Erythroblast (primary cell): Measurements from ENCODE around the gene CYP11A1.
A peak's percentile ranks its signal among the peaks of the same experiment; 100 is the strongest.

Experiments used
- DNase-seq, 2 experiments: peaks; one replicate each; lab custom pipeline; 2025; lab: John Stamatoyannopoulos, UW
- GATA1 ChIP-seq: IDR thresholded peaks from 2 replicates; pipeline ENCODE4 v1.6.1; 2011; ENCODE audit warnings: low read depth, mild to moderate bottlenecking, control low read depth, low read length, moderate library complexity
- POLR2A ChIP-seq: IDR thresholded peaks from 2 replicates; pipeline ENCODE4 v1.6.1; 2011; ENCODE audit warnings: mild to moderate bottlenecking, low read length

CYP11A1 gene

DNA sequence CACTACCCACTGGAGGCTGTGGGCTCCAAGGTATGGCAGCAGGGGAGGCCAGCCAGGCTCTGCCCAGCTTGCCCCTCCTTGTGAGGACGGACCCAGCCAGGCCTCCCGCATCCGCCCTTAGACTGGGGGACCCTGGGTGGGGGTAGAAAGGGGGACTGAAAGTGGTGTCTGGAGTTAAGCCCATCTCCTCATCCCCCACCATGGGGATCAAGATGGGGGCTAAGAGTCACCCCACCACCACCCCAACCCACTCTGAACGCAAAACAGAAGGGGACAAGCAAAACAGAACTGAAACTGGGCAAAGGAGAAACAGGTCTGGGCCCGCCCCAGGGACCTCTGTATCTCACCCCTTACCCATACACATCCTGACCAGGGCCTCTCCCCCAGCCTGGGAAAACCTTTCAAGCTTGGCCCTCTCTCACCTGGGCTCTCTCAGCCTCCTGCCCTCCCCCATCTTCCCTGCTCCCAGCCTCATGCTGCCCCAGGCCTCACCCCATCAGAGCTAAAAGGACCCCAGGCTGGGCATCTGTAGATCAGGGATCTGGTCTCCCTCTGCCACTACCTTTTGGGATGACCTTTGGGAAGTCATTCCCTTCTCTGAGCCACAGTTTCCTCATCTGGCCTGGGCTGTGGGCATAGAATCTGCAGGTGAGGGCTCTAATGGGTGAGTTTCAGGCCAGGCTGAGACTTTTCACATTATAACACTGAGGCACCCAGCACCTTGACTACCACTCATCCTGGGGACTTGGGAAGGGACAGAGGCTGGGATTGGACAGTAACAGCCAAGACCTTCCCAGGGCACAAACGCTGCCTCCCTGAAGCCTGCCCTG, 30.0 kb upstream of the CYP11A1 start:
- no peak for DNase-seq
- TF ChIP-seq POLR2A (no peak), GATA1 (no peak)

DNA sequence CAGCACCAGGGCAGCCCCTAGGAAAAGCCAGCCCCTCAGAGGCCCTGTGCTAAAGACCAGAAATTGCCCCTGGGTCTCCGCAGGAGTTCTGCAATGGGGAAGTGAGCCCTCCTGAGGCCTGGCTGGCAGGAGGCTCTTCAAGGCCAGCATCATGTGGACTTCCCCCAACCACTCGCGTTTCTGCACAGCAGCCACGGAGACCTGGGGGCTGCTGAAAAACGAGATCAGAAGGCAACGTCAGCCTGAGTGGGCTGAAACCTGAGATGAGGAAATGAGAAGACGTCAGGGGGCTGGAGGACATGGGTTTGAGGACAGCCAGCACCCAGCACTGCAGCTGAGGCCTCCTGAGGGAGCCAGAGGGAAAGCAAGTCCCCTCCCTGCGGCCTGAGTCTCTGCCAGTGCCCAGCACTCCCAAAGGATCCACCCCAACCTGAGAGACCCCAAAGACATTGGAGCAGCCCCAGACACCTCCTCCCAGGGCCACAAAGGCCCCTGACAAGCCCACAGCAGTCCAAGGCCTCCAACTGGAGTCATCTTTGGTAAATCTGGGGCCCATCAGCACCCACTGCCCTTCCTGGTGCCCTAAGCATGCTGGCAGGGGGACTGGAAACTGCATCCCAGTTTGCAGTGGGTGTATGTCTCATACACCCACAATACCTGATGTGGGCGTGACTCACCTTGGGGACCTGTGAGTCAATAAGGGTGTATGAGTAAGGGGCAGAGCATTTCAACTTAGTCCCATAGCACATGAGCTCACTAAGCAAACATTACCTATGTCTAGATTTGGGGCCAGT, 29.2 kb upstream of the CYP11A1 start:
- TF ChIP-seq POLR2A (no peak), GATA1 (no peak)
- DNase-seq: no peak

DNA sequence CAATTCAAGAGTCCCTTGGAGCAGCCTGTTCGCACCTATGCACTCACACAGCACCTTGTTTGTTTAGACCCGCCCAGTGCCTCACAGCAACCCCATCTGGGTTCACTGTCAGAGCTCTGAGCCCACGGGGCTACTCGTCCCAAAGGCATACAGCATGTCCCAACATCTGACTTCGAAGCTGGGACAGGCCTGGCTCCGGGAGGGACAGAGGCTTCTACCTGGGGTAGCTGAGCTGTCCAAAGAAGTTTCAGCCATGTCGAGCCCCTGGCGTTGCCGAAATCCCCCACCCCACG, 28.6 kb upstream of the CYP11A1 start:
- TF ChIP-seq POLR2A (no peak), GATA1 (no peak)
- no peak for DNase-seq

DNA sequence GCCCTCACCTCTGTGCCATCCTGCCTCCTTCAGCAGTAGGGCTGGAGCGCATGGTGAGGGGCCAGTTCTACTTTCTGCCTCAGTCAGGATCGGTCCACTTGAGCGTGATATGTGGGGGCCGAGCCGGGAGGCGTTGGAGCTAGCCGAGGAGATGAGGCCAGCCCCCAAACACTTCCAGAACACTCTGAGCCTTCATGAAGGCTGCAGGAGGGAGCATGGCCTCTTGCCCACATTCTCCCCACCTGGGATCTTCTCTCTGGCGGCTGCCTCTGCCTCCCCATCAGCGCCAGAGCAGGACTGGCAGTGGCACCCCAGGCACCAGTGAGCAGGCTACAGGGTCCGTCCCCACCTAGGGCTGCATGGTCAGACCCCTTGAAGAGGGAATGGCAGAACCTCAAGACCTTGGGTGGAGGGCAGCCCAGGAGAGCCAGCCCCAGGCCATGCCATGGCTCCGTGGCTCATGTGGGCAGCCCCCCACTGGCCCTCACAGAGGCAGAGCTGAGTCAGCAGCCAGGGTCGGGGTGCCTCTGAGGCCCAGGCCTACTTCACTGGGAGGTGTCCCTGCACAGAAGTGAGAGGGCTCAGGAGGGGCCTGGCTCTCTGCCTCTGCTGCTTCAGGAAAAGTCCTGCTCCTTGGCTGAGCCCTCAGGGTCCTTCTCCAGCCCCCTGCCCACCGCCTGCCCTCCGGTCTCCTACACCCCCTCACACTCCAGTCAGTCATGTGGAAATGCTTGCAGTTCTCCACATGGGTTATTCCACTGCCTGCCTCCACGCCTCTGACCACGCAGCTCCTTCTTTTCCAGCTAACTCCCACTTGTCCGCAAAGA, 28.1 kb upstream of the CYP11A1 start:
- peak in 1 of 2 experiments; percentile 29 for DNase-seq
- TF ChIP-seq GATA1 (no peak), POLR2A (no peak)

DNA sequence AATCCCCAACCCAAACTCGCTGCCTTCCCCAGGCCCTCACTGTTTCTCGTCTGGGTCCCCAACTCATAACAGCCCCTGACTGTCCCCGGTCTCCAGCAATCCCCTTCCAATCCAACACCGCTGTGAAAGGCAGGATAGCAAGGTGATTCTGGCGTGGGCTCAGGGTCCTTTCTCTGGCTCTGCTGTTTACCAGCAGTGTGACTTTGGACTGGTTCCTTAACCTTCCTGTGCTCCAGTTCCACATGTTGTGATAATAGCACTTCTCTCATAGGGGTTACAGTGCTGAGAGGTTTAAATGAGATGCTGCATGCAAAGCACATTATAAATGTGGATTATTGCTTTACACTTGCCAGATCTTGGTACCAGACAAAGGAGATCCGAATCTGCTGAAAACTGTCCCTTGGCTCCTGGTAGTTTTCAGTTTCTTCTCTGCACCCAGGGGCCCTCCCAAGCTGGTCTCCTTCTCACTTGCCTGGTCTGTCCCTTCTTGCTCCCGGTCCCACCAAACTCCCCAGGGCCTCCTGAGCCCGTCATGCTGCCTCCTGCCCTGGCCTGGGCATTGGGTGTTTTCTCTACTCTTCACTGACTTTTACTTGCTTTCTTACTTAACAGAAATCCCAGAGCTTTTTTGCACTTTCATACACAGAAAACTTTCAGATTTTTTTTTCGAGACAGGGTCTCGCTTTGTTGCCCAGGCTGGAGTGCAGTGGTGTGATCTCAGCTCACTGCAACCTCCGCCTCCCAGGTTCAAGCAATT, 26.8 kb upstream of the CYP11A1 start:
- DNase-seq: no peak
- TF ChIP-seq POLR2A: no peak
- TF ChIP-seq GATA1: no peak

DNA sequence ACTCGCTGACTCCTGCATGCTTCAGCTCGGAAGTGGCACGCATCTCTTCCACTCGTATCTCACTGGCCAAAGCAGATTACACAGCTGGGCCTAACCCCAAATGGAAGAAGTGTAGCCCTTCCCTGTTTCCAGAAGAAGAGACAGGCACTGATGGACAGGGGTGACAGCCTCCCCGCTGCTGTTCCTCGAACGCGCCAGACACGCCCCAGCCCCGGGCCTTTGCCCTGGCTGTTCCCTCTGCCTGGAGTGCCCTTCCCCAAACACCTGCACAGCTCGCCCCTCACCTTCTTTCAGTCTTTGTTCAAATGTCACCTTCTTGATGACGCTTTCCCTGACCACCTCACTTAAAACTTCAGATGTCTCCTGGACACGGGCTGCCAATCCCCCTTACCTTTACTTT, 26.0 kb upstream of the CYP11A1 start:
- TF ChIP-seq POLR2A (no peak), GATA1 (no peak)
- no peak for DNase-seq

DNA sequence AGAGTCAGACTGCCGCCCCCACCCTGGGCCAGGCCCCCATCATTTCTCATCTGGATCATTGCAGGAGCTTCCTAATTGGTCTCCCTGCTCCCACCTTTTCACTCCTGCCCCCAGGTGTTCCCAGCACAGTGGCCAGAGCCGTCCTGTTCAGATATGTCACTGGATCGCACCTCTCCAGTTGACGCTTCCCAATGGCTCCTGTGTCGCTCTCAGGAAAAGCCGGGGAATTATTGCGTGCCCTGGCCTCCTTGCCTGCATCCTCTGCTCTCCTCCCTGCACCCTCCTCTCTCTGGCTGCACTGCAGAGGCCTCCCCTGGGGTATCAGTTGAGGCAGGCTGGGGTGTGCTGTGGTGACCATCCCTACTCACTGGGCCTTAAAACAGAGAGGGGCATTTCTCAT, 25.5 kb upstream of the CYP11A1 start:
- TF ChIP-seq POLR2A (no peak), GATA1 (no peak)
- no peak for DNase-seq

DNA sequence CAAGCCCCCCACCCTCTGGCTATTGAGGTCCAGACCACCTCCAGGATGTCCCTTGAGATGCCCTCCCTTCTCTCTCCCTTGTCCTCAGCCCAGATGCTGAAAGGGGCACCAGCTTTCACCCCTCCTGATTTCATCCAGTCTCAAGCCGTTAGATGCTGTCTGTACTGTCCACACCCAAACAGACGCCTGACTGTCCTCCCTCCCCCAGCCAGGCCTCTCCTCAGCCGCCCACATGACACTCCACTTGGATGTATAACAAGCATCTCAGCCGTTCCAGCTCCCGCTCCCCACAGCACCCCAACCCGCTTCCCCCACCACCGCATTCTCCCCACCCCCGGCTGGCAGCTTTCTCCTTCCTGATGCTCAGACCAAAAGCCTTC, 25.0 kb upstream of the CYP11A1 start:
- TF ChIP-seq POLR2A (peak; percentile 70), GATA1 (no peak)
- DNase-seq: peak; percentile 86 to 88

DNA sequence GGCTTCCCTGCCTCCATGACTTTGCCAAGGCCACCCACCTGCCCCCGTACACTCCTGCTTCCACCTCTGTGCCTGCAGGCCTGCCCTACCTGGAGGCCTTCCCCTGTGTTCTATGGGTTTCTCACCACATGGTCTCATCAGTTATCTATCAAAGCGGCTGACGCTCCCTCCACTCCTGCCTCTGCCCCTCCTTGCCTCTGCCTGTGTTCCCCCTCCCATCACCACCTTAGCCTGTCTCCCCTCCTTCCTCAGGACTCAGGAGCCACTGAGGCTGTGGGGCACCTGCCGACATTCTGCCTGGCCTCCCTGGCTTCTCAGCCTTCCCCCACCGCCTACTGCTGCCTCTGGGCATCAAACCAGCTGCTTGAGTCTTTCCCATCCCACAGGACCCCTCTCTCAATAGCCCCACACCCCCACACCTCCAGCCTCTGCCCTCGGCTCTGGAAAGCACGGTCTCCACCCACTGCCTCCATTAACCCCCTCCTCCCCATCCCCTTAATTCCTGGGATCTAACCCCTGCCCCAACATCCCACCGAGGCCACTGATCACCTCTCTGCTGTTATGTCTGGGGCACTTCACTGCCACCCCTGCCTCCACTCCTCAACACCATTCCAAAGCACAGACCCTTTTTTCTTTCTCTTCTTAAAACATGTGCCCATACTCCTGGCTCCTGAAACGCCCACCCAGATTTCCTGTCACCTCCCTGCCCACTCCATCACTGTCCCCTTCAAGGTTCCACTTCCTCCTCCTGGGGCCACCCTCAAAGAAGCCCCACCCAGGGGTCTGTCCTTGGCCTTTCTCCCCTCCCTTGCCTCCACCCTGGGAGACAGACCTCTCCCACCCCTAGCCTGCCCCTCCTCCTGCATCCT, 24.4 kb upstream of the CYP11A1 start:
- peak; percentile 40 to 47 for DNase-seq
- TF ChIP-seq POLR2A (no peak), GATA1 (no peak)

DNA sequence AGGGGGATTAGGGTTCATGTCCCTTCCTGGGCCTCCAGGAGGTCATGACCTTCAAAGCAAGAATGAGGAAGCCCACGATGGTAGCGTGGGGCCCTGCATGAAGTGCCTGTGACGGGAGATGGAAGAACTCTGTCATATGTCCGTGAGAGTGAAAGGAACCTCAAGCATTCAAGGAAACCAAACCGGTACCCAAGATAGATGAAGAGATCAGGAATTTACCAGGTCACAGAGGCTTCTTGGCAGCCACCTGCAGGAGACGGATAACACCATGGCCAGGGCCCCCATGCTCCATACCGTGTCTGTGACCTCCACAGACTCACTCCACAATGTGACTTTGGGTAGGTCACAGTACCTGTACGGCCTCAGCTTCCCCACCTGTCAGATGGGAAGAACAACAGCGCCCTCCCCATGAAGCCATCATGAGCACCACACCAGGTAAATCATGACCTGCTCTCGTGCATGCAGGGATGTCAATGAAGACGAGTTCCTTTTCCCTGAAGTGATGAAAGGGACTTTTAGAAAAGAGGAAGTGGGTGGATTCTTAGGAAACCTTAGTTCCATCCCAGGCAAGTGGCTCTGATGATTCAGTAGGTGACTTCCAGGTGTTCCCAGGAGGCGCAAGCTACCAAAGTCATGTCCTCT, 23.3 kb upstream of the CYP11A1 start:
- peak; percentile 59 to 60 for DNase-seq
- no peak for TF ChIP-seq POLR2A
- no peak for TF ChIP-seq GATA1

DNA sequence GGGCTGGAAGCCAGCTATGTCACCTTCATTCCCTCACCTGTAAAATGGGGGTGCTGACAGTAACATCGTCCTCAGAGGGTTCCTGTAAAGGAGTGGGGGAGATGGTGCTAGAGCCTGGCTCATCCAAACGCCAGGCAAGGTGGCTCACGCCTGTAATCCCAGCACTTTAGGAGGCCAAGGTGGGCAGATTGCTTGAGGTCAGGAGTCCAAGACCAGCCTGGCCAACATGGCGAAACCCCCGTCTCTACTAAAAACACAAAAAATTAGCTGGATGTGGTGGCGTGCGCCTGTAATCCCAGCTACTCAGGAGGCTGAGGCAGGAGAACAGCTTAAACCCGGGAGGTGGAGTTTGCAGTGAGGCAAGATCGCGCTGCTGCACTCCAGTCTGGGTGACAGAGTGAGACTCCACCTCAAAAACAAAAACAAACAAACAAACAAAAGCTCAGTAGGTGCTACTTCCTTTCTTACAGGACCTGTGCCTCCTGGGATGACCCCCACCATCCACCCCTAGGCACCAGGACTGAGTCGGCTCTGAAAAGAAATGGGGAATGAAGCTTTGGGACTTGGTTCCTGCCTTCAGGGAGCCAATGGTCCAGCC, 22.7 kb upstream of the CYP11A1 start:
- DNase-seq: peak in 1 of 2 experiments; percentile 51
